UCSD-AML1 (cell line): ENCODE measurements around the gene SLC28A1.
"Not testable (repeated sequence)": the region's sequence is repeated elsewhere in the genome, so short reads cannot be mapped to it uniquely, and the experiment has no call there.

ENCODE experiments used
- DNase-seq: peaks from one replicate; lab custom pipeline; 2025; ENCODE audit not compliant: unreplicated experiment; lab: John Stamatoyannopoulos, UW

Gene SLC28A1

DNA sequence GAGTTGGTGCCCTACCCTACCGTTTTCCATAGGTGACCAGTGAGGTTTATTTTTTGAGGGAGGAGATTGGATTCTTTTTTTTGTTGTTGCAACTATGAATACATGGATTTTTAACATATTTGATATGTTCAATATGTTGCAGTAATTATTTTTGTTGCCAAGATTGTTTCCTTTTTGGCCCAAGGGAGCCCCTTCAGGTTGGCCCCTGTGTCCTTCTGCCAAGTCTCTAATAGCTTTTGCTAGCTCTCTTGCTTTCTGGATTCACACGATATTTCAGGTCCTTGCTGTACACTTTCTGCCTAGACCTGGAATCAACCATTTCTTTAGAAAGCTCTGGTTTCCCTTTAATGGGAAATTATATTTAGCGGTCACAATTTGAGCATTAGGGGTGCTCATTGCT lies 22.7 kb upstream of the SLC28A1 start:
- DNase-seq, result no peak

DNA sequence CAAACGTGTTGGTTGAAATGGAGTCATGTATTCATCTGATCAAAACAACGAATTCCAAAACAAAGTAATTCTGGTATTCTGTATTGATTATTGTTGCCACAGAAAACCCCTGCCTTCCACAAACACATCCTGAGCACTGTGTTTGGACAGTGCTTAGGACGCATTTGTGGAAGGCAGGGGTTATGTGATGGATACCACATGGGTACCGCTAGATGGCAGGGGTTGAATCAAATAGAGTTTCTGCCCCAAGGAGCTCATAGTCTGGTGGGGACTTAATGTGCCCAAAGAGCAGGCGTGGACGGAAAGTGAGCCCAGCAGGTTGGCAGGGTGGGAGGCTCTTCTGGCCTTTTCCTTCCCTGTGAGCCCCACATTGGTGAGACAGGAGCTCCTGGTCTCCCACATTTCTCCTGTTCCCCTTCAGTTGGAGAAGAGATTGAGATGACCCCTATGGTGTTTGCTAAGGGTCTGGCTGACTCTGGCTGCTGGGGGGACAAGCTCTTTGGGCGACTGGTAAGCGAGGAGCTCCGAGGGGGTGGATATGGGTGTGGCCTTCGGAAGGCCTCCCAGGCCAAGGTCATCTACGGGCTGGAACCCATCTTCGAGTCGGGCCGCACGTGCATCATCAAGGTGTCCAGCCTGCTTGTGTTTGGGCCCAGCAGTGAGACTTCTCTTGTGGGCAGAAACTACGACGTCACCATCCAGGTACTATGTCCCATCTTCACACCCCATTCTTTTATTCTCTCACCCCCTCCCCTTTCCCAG lies 22.1 kb upstream of the SLC28A1 start:
- DNase-seq, result no peak

DNA sequence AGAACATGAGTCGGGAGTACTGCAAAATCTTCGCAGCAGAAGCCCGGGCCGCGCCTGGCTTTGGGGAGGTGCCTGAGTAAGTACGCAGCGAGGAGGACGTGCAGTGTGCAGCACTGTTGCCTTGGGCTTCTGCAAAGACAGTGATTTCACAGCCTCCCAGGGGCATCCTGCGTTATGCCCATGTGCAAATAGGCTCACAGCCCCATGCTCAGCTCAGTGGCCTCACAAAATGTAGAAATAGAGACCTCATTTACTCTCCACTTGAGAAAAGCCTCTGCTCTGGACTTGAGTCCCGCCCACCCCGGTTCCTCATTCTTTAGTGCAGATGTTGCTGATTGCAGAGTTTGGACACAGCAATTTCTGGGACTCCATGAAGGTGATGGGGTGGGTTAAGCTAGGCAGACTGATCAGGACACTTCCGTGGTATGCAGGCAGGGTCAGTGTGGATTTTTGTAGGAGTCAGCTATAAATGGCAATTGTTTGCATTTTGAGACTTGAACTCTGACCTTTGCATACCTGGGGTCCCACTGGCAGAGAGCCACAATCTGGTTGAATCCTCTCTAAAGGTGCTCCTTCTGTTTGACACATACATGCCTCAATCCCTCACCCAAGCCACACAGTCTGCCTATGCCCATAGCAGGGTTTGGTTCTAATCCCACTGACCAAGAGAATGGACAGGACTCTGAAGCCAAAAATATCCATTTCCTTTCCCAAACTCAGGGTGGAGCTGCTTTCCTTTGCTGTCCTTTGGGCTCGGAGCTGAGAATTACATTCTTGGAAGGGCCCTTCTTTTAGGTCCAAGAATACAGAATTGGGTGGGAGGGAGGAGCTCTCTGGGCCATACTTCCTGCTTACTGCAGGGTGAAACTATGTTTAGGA lies 20.7 kb upstream of the SLC28A1 start:
- no peak for DNase-seq

DNA sequence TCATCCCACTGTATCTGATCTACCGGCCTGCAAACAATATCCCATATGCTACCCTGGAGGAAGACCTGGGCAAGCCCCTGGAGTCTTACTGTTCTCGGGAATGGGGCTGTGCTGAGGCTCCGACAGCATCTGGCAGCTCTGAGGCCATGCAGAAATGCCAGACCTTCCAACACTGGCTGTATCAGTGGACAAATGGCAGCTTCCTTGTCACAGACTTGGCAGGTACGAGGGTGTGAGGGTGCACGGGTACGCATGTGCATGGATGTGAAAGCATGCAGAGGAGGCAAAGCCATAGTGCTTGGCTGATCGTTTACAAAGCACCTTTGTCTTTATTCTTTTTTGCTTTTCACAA lies 20.0 kb upstream of the SLC28A1 start:
- DNase-seq, result no peak

DNA sequence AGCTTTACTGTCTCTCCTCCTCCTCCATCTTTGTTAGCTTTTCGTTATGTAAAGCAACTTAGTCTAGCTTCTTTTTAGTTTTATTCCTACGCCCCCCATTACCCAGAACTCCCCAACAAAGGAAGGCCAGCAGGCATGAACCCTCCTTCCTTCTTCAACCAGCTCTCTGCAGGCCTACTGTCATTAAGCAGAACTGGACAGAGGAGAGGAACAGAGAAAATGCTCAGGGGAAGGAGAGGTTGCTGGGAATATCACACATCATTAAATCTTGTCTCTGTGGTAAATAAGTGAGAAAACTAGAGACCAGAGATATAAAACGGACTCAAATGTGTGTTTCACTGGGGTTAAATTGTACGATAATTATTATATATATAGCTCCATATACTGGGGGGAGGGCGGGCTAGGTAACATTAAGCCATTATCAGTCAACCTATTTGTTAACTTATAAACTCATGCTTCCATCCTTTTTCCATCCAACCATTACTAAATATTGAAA lies 19.3 kb upstream of the SLC28A1 start:
- no peak for DNase-seq

DNA sequence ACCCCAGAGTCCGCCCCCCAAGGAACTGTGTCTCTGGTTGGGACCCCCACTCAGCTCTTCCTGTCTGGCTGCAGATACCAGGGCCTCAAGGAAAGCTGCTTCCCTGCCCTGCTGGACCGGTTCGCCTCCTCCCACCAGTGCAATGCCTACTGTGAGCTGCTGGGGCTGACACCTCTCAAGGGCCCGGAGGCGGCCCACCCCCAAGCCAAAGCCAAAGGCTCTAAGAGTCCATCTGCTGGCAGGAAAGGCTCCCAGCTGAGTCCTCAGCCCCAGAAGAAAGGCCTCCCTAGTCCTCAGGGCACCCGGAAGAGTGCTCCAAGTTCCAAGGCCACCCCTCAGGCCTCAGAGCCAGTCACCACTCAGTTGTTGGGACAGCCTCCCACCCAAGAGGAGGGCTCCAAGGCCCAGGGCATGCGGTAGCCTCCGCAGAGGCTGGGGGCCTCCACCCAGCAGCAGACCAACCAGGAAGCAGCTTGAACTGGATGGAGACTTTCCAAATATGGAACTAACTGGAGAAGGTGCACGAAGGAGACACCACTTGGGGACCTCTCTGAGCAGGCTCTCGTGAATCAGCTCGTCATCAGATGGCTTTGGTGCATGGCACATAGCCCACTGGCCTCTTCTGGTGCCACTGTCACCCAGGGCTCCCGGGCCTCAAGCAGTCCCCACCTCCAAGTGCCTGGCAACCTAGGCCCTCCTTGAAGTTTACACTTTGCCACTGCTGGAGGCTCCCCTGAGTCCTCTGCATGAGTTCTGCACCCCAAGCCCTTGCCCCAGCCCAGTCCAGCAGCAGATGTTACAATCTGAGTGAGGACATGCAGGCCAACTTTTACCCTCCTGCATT lies 16.2 kb upstream of the SLC28A1 start:
- no peak for DNase-seq

DNA sequence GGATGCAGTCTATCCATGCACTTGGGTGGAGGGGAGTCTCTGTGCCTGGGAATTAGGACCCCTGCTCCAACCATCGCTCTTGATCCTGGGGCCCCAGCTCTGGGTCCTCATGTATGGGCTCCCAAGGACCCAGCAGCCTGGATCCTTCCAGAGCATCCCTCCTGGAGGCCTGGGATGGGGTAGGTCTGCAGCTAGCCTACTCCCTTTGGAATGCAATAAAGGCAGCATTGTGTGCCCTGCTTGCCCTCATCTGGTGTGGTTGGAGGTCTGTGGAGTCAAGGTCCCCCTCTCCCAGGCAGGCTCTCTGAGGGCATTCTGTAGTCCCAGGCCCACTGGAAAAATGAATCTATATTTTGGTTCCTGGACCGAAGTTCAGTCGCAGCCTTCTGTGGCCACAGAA lies 15.0 kb upstream of the SLC28A1 start:
- no peak for DNase-seq

DNA sequence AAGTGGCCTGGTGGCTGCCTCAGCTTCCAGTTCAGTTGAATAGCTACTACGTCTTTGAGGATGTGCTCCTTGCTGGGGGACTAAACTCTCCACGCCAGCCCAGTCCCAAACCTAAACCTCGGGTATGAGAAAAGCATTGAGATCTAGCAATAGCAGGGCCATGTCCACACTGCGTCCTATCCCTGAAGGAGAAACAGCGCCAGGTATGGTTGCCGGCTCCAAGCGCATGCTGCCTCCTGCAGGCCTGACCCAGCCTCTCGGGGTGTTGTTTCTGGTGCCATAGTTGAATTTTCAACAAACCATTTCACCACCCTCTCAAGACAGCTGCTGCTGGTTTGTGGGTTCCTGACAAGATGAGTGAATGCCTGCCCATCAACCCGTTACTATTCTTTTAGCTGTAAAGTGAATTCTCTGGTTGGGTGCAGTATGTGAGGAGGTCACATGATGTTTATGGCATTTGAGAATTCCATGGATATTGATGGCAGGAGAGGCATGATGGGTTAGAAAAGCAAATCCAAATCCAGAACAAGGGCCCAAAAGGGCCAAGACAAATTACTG lies 13.0 kb upstream of the SLC28A1 start:
- no peak for DNase-seq

DNA sequence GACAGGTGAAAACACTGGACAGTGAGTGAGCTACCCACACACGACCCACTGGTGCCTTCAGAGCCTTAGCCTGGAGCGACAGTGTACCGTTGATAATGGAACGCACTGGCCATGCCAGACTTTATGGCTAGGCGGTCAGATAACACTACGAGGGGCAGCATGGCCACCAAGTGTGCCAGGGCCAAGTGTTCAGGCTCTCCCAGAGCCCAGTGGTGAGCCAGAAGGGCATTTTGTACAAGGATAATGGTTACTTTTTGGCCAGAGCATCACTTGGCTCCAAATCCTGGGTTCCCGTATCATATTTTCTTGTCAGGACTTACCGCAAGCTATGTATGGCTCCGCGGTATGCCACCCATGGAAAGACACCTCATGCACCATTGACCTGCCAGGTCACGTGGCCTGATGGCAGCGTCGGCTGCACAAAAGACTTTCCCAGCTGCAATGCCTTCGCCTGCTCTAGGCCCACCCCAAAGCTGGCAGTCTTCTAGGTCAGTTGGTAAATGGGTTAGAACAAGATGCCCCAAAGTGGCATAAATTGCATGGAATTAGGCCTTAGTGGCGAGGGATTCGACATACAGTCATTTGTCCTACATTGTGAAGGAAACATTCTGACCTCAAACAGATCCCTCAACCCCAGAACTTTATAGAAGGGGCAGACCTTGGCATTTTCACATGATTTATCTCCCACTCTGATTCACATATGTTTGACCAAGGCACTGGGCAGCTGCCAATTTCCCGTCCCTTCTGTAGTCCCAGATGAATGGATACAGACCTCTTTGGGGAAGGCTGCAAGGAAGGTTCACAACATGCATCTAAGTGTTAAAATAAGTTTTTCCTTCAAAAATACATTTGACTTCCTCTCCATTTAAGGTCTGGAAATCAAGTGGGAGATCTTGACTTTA lies 12.2 kb upstream of the SLC28A1 start:
- DNase-seq, result no peak

DNA sequence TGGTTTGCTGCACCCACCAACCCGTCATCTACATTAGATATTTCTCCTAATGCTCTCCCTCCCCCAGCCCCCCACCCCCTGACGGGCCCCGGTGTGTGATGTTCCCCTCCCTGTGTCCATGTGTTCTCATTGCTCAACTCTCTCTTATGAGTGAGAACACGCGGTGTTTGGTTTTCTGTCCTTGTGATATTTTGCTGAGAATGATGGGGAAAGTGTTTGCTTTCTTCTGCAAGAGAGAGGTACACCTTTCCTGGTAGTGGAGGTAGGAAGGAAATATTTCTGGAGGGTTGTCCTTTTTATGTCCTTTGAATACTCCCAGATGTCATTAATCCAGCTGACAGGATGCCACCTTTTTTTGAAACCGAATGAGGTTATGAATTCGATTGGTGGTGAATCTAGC lies 10.5 kb upstream of the SLC28A1 start:
- no peak for DNase-seq

DNA sequence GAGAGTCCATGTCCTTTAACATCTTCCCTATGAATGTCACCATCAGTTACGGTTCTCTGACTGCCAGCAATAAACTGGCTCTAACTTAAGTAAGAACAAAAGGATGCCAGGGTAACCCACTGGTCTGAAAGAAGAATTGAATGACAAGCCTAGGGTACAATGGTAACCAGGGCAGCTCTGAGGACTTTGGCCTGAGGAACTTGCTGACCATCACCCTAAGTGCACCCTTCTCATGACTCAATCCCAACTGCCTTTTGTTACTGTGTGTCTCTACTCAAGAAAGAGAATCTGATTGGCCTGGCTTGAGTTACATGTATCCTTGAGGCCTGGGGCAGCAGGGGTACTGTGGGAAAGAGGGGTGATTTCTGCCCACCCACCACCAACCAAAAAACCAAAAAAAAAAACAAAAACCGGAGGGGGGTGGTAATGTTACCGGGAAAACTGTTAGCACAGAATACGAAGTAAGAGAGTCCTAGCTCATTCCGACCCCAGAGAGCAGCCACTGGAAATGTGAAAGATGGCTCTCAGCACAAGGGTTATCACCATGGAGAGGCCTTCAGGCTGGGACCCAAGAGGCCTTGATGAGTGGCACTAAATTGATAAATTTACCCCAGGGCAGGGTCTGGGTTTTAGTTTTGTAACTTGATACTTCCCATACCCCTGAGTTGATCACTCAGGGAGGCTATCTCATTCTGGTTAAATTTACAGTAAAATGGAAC lies 9.3 kb upstream of the SLC28A1 start:
- no peak for DNase-seq

DNA sequence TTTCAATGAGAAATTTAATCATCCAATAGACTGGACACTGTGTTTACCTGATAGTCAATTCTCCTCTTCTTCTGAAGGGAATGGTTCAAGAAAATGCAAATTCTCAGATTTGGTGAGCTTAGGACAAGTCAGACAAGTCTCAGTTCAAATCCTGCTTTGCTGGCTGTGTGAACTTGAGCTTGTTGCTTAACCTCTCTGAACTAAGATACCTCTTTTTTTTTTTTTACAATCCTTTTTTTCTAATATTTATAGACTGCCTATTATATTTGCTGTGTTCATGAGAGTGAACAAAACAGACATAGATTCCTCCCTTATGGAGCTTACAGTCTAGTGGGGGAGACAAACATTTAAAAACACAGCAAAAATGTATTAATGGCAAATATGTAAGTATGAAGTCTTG lies 8.2 kb upstream of the SLC28A1 start:
- DNase-seq, result no peak

DNA sequence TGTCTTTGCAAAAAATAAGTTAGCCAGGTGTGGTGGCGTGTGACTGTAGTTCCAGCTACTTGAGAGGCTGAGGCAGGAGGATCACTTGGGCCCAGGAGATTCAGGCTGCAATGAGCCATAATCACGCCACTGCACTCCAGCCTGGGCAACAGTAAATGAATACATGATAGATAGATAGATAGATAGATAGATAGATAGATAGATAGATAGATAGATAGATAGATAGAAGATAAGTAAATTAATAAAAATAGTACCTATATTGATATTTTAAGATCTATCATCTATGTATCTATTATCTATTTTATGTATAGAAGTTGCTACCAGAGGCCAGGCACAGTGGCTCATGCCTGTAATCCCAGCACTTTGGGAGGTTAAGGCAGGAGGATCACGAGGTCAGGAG lies 6.8 kb upstream of the SLC28A1 start:
- not testable (repeated sequence) for DNase-seq

DNA sequence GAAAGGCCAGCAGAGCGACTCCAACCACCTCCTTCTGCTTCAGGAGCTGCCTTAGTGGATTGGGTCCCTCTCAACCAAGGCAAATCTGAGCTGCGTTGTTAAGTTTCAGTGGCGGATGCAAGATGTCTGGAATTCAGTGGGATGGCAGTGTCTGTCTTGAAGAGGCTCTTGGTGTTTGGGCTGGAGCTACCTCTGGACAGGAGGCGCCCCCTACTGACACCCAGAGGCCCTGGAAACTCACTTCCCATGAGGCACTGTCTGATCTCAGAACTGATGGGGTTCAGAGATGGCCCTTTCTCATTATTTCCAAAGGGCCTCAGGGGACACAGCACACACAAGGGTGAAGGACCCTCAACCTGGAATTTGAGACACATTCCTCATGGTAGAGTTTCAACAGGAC lies 6.0 kb upstream of the SLC28A1 start:
- DNase-seq, result peak; percentile 67

DNA sequence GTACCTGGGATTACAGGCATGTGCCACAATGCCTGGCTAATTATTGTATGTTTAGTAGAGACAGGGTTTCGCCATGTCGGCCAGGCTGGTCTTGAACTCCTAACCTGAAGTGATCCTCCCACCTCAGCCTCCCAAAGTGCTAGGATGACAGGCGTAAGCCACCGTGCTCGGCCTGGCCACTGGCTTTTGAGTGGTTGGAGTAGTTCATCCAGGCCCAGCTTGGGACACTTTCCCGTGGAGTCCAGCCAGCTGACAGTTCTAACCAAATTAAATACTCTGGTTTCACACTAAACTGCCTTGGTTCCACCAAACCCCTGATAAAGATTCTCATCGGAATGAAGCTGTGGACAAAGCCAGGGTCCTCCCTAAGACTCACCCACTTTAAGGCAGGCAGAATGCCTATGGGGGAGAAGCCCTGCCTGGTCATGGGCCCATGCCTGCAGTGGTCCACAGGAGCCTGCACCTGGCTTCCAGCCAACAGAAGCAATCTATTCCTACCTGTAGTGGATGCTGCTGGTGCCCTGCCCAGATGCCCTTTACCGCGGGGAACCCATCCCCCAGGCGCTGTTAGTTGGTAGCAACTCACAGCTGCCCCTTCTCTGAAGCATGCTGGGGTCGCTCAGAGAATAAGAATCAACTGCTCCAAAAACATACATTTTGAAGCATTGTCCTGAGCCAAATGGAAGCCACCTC lies 5.2 kb upstream of the SLC28A1 start:
- no peak for DNase-seq

DNA sequence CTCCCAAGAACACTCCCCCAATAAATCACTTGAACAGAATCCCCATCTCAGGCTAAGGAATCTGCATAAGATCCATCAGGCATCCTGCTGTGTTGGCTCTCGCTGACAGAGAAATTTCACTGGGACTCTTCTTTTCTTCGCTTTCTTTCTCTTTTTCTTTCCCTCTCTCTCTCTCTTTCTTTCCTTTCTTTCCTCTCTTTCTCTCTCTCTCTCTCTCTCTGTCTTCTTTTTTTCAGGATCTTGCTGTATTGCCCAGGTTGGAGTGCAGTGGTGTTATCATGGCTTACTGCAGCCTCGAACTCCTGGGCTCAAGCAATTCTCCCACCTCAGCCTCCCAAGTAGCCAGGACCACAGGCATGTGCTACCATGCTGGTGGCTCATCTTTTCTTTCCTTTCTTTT lies 4.5 kb upstream of the SLC28A1 start:
- no peak for DNase-seq

DNA sequence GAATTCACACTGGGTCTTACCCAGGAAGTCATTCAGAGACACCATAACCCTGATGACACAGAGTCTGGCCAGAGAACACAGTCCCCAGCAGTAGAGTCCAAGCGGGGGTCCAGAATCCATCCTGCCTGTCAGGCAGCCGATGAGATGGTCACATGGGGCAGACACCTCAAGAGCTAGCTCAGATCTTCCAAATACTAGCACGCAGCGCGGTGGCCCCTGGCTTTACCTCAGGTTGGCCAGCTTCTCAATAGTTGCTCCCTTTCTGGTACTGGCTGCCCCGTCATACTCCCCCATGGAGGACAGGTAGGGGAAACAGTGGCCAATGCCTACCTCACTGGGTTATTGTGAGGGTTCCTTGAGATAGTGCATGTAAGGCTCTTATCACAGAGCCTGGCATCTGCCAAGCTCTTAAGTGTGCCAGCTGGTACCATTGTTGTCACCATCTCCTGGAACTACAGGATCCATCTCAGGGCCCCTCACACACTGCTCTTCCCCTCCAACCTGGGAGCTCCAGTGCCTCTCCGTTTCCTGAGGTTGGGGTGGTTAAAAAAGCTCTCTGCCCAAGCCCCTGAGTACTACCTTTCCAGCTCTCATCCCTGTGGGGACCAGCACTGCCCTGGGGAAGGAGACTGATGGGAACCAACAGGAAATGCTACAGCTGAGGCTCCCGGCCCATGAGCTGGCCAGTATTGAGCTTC lies 3.5 kb upstream of the SLC28A1 start:
- no peak for DNase-seq

DNA sequence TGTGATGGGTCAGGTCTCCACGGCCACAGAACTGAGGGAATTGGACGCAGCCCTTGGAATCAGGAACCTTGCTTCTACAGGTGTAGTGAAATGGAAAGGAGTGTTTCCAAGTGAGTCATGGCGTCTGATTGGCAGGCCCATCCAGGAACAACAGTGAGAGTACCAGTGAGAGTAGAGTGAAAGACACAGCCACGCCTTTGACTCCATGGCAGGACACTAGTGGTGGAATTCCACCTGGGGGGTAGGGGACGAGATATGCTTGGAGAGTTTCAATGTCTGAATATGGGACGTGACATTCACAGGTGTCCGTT lies 3.0 kb upstream of the SLC28A1 start:
- DNase-seq, result no peak
